OCI-LY1 (cell line): ENCODE measurements around the gene QRICH1.
A peak's percentile ranks its signal among the peaks of the same experiment; 100 is the strongest.

Experiments used
- H2AFZ ChIP-seq: fragments of 200-600 bp; sonication (generic), shearing (Covaris generic); 2 replicates; pipeline ENCODE4 v1.6.0; 2014; ENCODE audit warnings: antibody characterized with exemption, mild to moderate bottlenecking, low read length
- H3F3A ChIP-seq: fragments of 200-600 bp; sonication (generic), shearing (Covaris generic); 2 replicates; pipeline ENCODE4 v1.6.0; 2014; ENCODE audit warnings: mild to moderate bottlenecking, antibody characterized with exemption, low read length, moderate library complexity; ENCODE audit not compliant: insufficient read depth
- H3K27ac ChIP-seq: fragments of 200-600 bp; sonication (generic); 2 replicates; pipeline ENCODE4 v1.5.1; 2014; ENCODE audit warnings: low read length, mixed run types, mild to moderate bottlenecking, low read depth; ENCODE audit not compliant: poor library complexity, severe bottlenecking
- H3K27me3 ChIP-seq: fragments of 200-600 bp; sonication (generic); 2 replicates; pipeline ENCODE4 v1.6.0; 2014; ENCODE audit warnings: antibody characterized with exemption, mild to moderate bottlenecking, low read length, moderate library complexity; ENCODE audit not compliant: insufficient read depth
- H3K36me3 ChIP-seq: fragments of 200-600 bp; sonication (generic); 2 replicates; pipeline ENCODE4 v1.6.1; 2014; ENCODE audit warnings: mild to moderate bottlenecking, antibody characterized with exemption, low read length, moderate library complexity, mixed read lengths; ENCODE audit not compliant: insufficient read depth
- H3K4me1 ChIP-seq: fragments of 200-600 bp; sonication (generic); 2 replicates; pipeline ENCODE4 v1.5.1; 2014; ENCODE audit warnings: mild to moderate bottlenecking, low read length, moderate library complexity; ENCODE audit not compliant: insufficient read depth, severe bottlenecking
- H3K4me2 ChIP-seq: fragments of 200-600 bp; sonication (generic), shearing (Covaris generic); 2 replicates; pipeline ENCODE4 v1.6.1; 2014; ENCODE audit warnings: low read length
- H3K4me3 ChIP-seq: fragments of 200-600 bp; sonication (generic); 2 replicates; pipeline ENCODE4 v1.5.1; 2014; ENCODE audit warnings: low read length, low read depth, mild to moderate bottlenecking, mixed read lengths; ENCODE audit not compliant: poor library complexity, severe bottlenecking
- H3K79me2 ChIP-seq: fragments of 200-600 bp; shearing (Covaris generic); 2 replicates; pipeline ENCODE4 v1.6.1; 2016; ENCODE audit warnings: mixed run types, low read length, mixed read lengths; ENCODE audit not compliant: insufficient read depth
- H3K9ac ChIP-seq: fragments of 200-600 bp; sonication (generic), shearing (Covaris generic); 2 replicates; pipeline ENCODE4 v1.6.1; 2014; ENCODE audit warnings: mild to moderate bottlenecking, low read length, mixed read lengths
- H3K9me2 ChIP-seq: fragments of 200-600 bp; sonication (generic), shearing (Covaris generic); 2 replicates; pipeline ENCODE4 v1.6.1; 2014; ENCODE audit warnings: low read depth, mild to moderate bottlenecking, low read length, mixed read lengths
- H3K9me3 ChIP-seq: fragments of 200-600 bp; shearing (Covaris generic); 2 replicates; pipeline ENCODE4 v1.6.1; 2014; ENCODE audit warnings: low read length, mixed read lengths
- H4K20me1 ChIP-seq: fragments of 200-600 bp; sonication (generic), shearing (Covaris generic); 2 replicates; pipeline ENCODE4 v1.6.0; 2016; ENCODE audit warnings: mild to moderate bottlenecking, low read length; ENCODE audit not compliant: insufficient read depth
- EZH2 ChIP-seq: fragments of 200-600 bp; sonication (generic), shearing (Covaris generic); IDR thresholded peaks from 2 replicates; pipeline ENCODE4 v1.8.0; 2017; ENCODE audit warnings: borderline replicate concordance, mixed run types, mild to moderate bottlenecking, antibody characterized with exemption, low read length, moderate library complexity, mixed read lengths
- TF ChIP-seq, protein P1 (sequence below): fragments of 200-600 bp; sonication (generic), shearing (Covaris generic); IDR thresholded peaks from 2 replicates; pipeline ENCODE4 v1.5.1; 2017; ENCODE audit warnings: mild to moderate bottlenecking, antibody characterized with exemption, low read length, moderate library complexity, mixed read lengths

Gene QRICH1

GRCh38 chr3:49122022-49122421 lies 28.2 kb upstream of the QRICH1 start:
- H3K36me3 ChIP-seq = peaks cover 24% of the 10 kb centered on the region
- H3K4me2 ChIP-seq = no peak overlapping the region
- H3K27ac ChIP-seq = no peak overlapping the region
- H3K9me2 ChIP-seq = no peaks in the 10 kb centered on the region
- peaks cover 20% of the 10 kb centered on the region for H3K4me1 ChIP-seq
- no peak overlapping the region for H3K9ac ChIP-seq
- H4K20me1 ChIP-seq = no peaks in the 10 kb centered on the region
- no peak for TF ChIP-seq EZH2
- TF ChIP-seq, protein P1, sequence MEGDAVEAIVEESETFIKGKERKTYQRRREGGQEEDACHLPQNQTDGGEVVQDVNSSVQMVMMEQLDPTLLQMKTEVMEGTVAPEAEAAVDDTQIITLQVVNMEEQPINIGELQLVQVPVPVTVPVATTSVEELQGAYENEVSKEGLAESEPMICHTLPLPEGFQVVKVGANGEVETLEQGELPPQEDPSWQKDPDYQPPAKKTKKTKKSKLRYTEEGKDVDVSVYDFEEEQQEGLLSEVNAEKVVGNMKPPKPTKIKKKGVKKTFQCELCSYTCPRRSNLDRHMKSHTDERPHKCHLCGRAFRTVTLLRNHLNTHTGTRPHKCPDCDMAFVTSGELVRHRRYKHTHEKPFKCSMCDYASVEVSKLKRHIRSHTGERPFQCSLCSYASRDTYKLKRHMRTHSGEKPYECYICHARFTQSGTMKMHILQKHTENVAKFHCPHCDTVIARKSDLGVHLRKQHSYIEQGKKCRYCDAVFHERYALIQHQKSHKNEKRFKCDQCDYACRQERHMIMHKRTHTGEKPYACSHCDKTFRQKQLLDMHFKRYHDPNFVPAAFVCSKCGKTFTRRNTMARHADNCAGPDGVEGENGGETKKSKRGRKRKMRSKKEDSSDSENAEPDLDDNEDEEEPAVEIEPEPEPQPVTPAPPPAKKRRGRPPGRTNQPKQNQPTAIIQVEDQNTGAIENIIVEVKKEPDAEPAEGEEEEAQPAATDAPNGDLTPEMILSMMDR = no peak
- H3K9me3 ChIP-seq = no peaks in the 10 kb centered on the region
- H2AFZ ChIP-seq = no peak overlapping the region
- H3F3A ChIP-seq = no peaks in the 10 kb centered on the region
- no peaks in the 10 kb centered on the region for H3K79me2 ChIP-seq
- H3K27me3 ChIP-seq = no peaks in the 10 kb centered on the region
- no peak overlapping the region for H3K4me3 ChIP-seq

DNA sequence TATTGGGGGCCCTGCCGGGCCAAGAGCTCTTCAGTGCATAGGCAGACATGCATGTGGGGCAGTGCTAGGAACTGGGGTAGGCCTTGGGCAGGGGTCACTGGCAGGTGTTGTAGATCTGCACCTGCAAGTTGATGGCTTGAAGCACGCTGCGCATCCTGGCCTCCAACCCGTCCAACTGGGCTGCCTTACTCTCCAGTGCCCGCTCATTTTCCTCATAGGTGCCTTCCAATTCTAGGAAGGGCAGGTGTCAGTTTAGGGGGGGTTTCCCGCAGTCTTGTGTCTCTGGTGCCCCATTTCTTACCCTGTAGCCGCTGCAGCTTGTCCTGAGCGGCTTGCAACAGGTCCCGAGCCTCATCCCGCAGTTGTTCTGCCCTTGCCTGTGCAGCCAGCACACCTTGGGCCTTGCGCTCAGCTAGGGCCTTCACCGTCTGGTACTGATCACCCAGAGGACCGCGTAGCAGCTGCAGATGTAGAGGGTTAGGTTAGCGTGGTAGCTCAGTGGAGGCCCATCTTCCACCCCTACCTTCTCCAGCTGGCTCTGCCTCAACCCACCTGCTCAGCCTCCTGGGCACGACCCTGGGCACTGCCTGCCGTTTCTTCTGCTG lies 27.4 kb upstream of the QRICH1 start:
- peaks cover 31% of the 10 kb centered on the region for H3K36me3 ChIP-seq
- no peaks in the 10 kb centered on the region for H3K9me2 ChIP-seq
- no peaks in the 10 kb centered on the region for H3F3A ChIP-seq
- no peaks in the 10 kb centered on the region for H3K79me2 ChIP-seq
- H3K27ac ChIP-seq = peak overlapping the region; percentile 76
- H2AFZ ChIP-seq = no peak overlapping the region
- peak overlapping the region; percentile 87 for H3K9ac ChIP-seq
- no peaks in the 10 kb centered on the region for H3K27me3 ChIP-seq
- peak overlapping the region; percentile 99 for H3K4me2 ChIP-seq
- TF ChIP-seq, protein P1 = no peak
- no peak for TF ChIP-seq EZH2
- peaks cover 20% of the 10 kb centered on the region for H3K4me1 ChIP-seq
- no peaks in the 10 kb centered on the region for H4K20me1 ChIP-seq
- H3K9me3 ChIP-seq = no peaks in the 10 kb centered on the region
- H3K4me3 ChIP-seq = peak overlapping the region; percentile 85

- Histone ChIP-seq H3F3A (no peaks in the 10 kb centered on the region), H2AFZ (no peak within 1 kb of the TSS), H3K27ac (peak within 1 kb of the TSS; percentile 76), H3K9ac (peak within 1 kb of the TSS; percentile 87), H3K9me2 (no peaks in the 10 kb centered on the region), H4K20me1 (no peaks in the 10 kb centered on the region), H3K36me3 (peaks cover 38% of the 10 kb centered on the region), H3K79me2 (no peaks in the 10 kb centered on the region), H3K4me2 (peak within 1 kb of the TSS; percentile 99), H3K4me3 (peak within 1 kb of the TSS; percentile 85), H3K9me3 (no peaks in the 10 kb centered on the region), H3K27me3 (no peaks in the 10 kb centered on the region), H3K4me1 (peaks cover 20% of the 10 kb centered on the region)
- TF ChIP-seq, protein P1 = no peak
- no peak for TF ChIP-seq EZH2
These were observed 26.7 kb upstream of the QRICH1 start, which contains the start of gene USP19 for GRCh38 chr3:49120438-49121131. USP19 (minus strand) TSS chr3:49120823; CDS start chr3:49119145, 1,678 bp downstream.
